Erythroblast (primary cell): ENCODE measurements around the gene LMO1.

ENCODE experiments used
- GATA1 ChIP-seq: IDR thresholded peaks from 2 replicates; pipeline ENCODE4 v1.6.1; 2011; ENCODE audit warnings: low read depth, mild to moderate bottlenecking, control low read depth, low read length, moderate library complexity
- POLR2A ChIP-seq: IDR thresholded peaks from 2 replicates; pipeline ENCODE4 v1.6.1; 2011; ENCODE audit warnings: mild to moderate bottlenecking, low read length

DNA sequence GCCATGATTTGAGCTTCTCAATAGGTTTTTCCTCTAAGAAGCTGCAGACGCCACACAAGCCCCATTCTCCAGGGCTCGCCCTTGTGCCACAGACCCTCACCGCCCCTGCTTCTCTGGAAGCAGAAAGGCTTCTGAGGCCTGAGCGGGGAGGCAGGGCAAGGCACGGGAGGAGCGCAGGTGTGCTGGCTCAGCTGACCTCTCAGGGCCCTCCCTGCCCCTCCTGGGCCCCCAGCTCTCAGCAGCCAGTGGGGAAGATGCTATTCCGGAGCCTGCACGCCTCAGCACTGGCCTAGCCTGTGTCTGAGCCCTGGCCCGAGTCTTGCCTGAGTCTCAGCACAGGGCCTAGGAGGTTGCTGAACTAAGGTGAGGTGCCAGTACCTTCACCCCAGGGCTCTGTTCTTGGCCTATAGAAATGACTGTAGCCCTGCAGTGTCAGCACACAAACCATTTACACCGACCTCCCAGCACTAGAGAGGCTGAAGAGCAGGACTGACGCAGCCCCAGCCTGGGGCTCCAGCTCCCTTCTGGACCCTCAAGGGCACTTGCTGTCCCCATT is 47.1 kb upstream of the LMO1 start:
- TF ChIP-seq POLR2A: no peak
- TF ChIP-seq GATA1: no peak
